Panc1 (cell line): ENCODE measurements around the gene ITPR3. TPM values are rescaled to one million over a fixed set of nuclear protein-coding genes. Genes with fewer than 3 reads are reported as not detected.

ENCODE experiments used
- ATAC-seq: fragments of 200-7000 bp; cut with Tn5 transposase; 2 replicates; pipeline ENCODE4 v1.9.1; 2020; ENCODE audit warnings: mild to moderate bottlenecking, moderate library complexity
- BruUV-seq: library from RNA; stranded (reverse); fragments of 400-500 nt; replicated peaks from 2 replicates; lab custom pipeline; 2021; lab: Mats Ljungman, UMichigan
- CTCF ChIA-PET: fragments of 300-600 bp; sonication (Branson Sonifier 250); formaldehyde crosslinking; loops from one replicate; lab custom pipeline; 2022; ENCODE audit warnings: antibody characterized with exemption; lab: Charles Lee
- POLR2A ChIA-PET: fragments of 300-600 bp; sonication (Branson Sonifier 250); formaldehyde crosslinking; loops from one replicate; lab custom pipeline; 2022; ENCODE audit warnings: antibody characterized with exemption; lab: Charles Lee
- DNase-seq: peaks from one replicate; pipeline ENCODE4 v3.0.0-alpha.2; 2010; ENCODE audit warnings: low read depth, low spot score
- H3K27ac ChIP-seq: 2 replicates; pipeline ENCODE4 v1.5.1; 2011; ENCODE audit warnings: mild to moderate bottlenecking, low read length, inconsistent platforms
- H3K27me3 ChIP-seq: fragments of 200-500 bp; sonication (Bioruptor generic); 2 replicates; pipeline ENCODE4 v1.6.0; 2014; ENCODE audit warnings: low read length, inconsistent platforms; ENCODE audit not compliant: control insufficient read depth, insufficient read depth
- H3K36me3 ChIP-seq: fragments of 200-500 bp; sonication (Bioruptor generic); 2 replicates; pipeline ENCODE4 v1.5.1; 2014; ENCODE audit warnings: inconsistent platforms, mild to moderate bottlenecking, low read length, moderate library complexity; ENCODE audit not compliant: control insufficient read depth, insufficient read depth
- H3K4me1 ChIP-seq: 2 replicates; pipeline ENCODE4 v1.5.1; 2011; ENCODE audit warnings: inconsistent platforms, mild to moderate bottlenecking, low read length, moderate library complexity; ENCODE audit not compliant: control insufficient read depth, insufficient read depth
- H3K4me3 ChIP-seq, 2 experiments: 2 replicates each; pipeline ENCODE4 v1.5.1; 2011 to 2012; ENCODE audit warnings: low read depth in 2 of 2, low read length in 2 of 2, mild to moderate bottlenecking in 2 of 2, inconsistent platforms in 1 of 2, moderate library complexity in 1 of 2
- H3K9me3 ChIP-seq: fragments of 200-500 bp; sonication (Bioruptor generic); 2 replicates; pipeline ENCODE4 v1.5.1; 2014; ENCODE audit warnings: low read depth, mild to moderate bottlenecking, inconsistent platforms, low read length, moderate library complexity; ENCODE audit not compliant: control insufficient read depth, insufficient read depth
- POLR2AphosphoS5 ChIP-seq: IDR thresholded peaks from 2 replicates; pipeline ENCODE4 v1.6.1; 2012; ENCODE audit warnings: mild to moderate bottlenecking, low read depth, low read length, moderate library complexity
- REST ChIP-seq, 2 experiments: IDR thresholded peaks; 2 replicates each; pipeline ENCODE4 v1.6.1; 2011 to 2012; ENCODE audit warnings: low read depth in 2 of 2, control low read depth in 1 of 2, low read length in 1 of 2, mild to moderate bottlenecking in 1 of 2, moderate library complexity in 1 of 2; ENCODE audit not compliant: insufficient read depth in 1 of 2
- SIN3A ChIP-seq: IDR thresholded peaks from 2 replicates; pipeline ENCODE4 v1.6.1; 2012; ENCODE audit warnings: low read depth, mild to moderate bottlenecking, low read length, moderate library complexity, borderline replicate concordance; ENCODE audit not compliant: insufficient read depth
- TCF7L2 ChIP-seq: IDR thresholded peaks from 2 replicates; pipeline ENCODE4 v1.6.1; 2011; ENCODE audit warnings: mild to moderate bottlenecking, low read depth, low read length, inconsistent platforms
- in situ Hi-C: cut with HindIII; loops from 2 replicates; pipeline ENCODE4 v1.10.0; 2016; ENCODE audit warnings: low sequenced_read_pairs, low pct_unique_long_range_greater_than_20kb
- intact Hi-C: fragments of 100-400 bp; cut with micrococcal nuclease; formaldehyde crosslinking; loops from one replicate; pipeline ENCODE4 v1.10.0; 2022; ENCODE audit not compliant: unreplicated experiment
- total RNA-seq: library from RNA; stranded (reverse); gene quantifications from one replicate; pipeline ENCODE4 v1.2.1, GENCODE V29; 2021; ENCODE audit not compliant: unreplicated experiment
- TF ChIP-seq, protein P1 (sequence below): fragments of 450-650 bp; IDR thresholded peaks from 2 replicates; pipeline ENCODE4 v1.5.1; 2017; ENCODE audit warnings: mild to moderate bottlenecking

ITPR3 gene
- total RNA-seq, 1 experiment from 2014 or later, result 65.8 TPM

DNA sequence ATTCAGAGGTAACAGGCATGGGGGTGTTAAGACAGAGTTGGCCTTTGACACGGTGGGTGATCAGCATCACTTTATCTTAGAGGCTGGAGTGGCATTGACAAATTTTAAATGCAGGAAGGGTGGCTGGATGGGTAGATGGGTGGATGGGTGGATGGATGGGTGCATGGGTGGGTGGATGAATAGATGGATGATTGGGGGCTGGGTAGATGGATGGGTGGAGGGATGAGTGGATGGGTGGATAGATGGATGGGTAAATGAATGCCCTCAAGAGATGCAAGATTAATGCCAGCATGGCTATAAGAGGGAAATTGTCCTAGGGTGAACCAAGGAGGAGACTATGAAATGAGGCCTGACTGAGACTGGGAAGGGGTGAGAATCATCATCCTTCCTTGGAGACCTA is 18.4 kb downstream of the ITPR3 start:
- ChIA-PET CTCF (interaction anchor here (0.6 kb wide), 1 partner anchor 50 kb away, joined by 4 read pairs; no protein-coding TSS in a partner anchor), POLR2A (no interaction called here)
- Histone ChIP-seq H3K27me3 (no peaks in the 10 kb centered on the region), H3K36me3 (no peaks in the 10 kb centered on the region), H3K9me3 (no peaks in the 10 kb centered on the region), H3K4me3 (no peak overlapping the region), H3K27ac (no peak overlapping the region), H3K4me1 (no peaks in the 10 kb centered on the region; the same call in 1 of the 2 replicates)
- ATAC-seq (no peak), DNase-seq (no peak)
- intact Hi-C loops, result no loop called here
- in situ Hi-C loops, result no loop called here
- BruUV-seq, result no TSS peak
- TF ChIP-seq SIN3A (no peak), REST (IDR thresholded peaks at IDR 0.05; ENCODE audit: insufficient read depth in 1 of 2, low read depth in 2 of 2, low read length in 1 of 2) (no peak), POLR2AphosphoS5 (no peak), TCF7L2 (no peak)
- TF ChIP-seq, protein P1, sequence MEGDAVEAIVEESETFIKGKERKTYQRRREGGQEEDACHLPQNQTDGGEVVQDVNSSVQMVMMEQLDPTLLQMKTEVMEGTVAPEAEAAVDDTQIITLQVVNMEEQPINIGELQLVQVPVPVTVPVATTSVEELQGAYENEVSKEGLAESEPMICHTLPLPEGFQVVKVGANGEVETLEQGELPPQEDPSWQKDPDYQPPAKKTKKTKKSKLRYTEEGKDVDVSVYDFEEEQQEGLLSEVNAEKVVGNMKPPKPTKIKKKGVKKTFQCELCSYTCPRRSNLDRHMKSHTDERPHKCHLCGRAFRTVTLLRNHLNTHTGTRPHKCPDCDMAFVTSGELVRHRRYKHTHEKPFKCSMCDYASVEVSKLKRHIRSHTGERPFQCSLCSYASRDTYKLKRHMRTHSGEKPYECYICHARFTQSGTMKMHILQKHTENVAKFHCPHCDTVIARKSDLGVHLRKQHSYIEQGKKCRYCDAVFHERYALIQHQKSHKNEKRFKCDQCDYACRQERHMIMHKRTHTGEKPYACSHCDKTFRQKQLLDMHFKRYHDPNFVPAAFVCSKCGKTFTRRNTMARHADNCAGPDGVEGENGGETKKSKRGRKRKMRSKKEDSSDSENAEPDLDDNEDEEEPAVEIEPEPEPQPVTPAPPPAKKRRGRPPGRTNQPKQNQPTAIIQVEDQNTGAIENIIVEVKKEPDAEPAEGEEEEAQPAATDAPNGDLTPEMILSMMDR, result no peak

DNA sequence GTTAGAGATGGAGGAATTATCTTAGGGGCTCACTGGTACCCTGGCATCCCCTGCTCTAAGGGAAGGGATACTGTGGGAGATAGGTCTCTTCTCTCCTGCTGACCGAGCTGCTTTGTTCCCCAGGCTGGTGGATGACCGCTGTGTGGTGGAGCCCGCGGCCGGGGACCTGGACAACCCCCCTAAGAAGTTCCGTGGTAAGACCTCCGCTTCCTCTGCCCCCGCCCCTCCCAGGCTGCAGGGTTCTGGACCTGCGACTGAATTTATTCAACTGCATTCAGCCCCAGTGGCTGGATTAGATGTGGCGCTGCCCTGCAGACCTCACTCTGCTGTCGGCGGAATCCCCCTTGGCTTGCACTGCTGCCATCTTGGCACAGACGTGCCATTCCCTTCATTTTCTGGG is 19.2 kb downstream of the ITPR3 start:
- intact Hi-C loops (no loop called here), in situ Hi-C loops (no loop called here)
- Histone ChIP-seq H3K4me1 (no peaks in the 10 kb centered on the region), H3K27me3 (no peaks in the 10 kb centered on the region), H3K9me3 (no peaks in the 10 kb centered on the region), H3K4me3 (no peak overlapping the region), H3K27ac (no peak overlapping the region), H3K36me3 (no peaks in the 10 kb centered on the region)
- ChIA-PET POLR2A (no interaction called here), CTCF (no interaction called here)
- BruUV-seq, result no TSS peak
- ATAC-seq, result no peak
- TF ChIP-seq TCF7L2, result no peak
- TF ChIP-seq POLR2AphosphoS5, result no peak
- no peak for TF ChIP-seq REST (IDR thresholded peaks at IDR 0.05; ENCODE audit: insufficient read depth in 1 of 2, low read depth in 2 of 2, low read length in 1 of 2)
- TF ChIP-seq, protein P1, result no peak
- TF ChIP-seq SIN3A, result no peak
- DNase-seq, result no peak
